Keratinocyte (primary cell): ENCODE measurements around the gene CGREF1. TPM values are rescaled to one million over a fixed set of nuclear protein-coding genes. Genes with fewer than 3 reads are reported as not detected.

Source experiments
- DNase-seq: peaks from one replicate; pipeline ENCODE4 v3.0.0-alpha.2; 2011; ENCODE audit warnings: low read depth, missing footprints, low spot score
- FAIRE-seq: peaks from 2 replicates; lab custom pipeline; 2011; peaks lifted over from hg19 to GRCh38; lab: Jason Lieb, UNC
- H2AFZ ChIP-seq: 2 replicates; pipeline ENCODE4 v1.6.0; 2012; ENCODE audit warnings: low read length, control low read depth, inconsistent platforms; ENCODE audit not compliant: control insufficient read depth
- H3K27ac ChIP-seq: 2 replicates; pipeline ENCODE4 v1.5.1; 2011; ENCODE audit warnings: low read length; ENCODE audit not compliant: control insufficient read depth, insufficient read depth
- H3K27me3 ChIP-seq: 3 replicates; pipeline ENCODE4 v1.6.0; 2011; ENCODE audit warnings: low read length; ENCODE audit not compliant: control insufficient read depth, insufficient read depth; ENCODE audit errors: extremely low read depth
- H3K36me3 ChIP-seq, 2 experiments: 2 replicates in 1 of 2; 3 replicates in 1 of 2; pipeline ENCODE4 v1.5.1; 2011; ENCODE audit warnings: low read length in 2 of 2, mild to moderate bottlenecking in 1 of 2; ENCODE audit not compliant: control insufficient read depth in 2 of 2, insufficient read depth in 2 of 2; ENCODE audit errors: extremely low read depth in 1 of 2
- H3K4me1 ChIP-seq: 3 replicates; pipeline ENCODE4 v1.5.1; 2011; ENCODE audit warnings: low read length; ENCODE audit not compliant: control insufficient read depth, insufficient read depth; ENCODE audit errors: extremely low read depth
- H3K4me2 ChIP-seq: 3 replicates; pipeline ENCODE4 v1.6.0; 2011; ENCODE audit warnings: low read depth, low read length; ENCODE audit not compliant: control insufficient read depth, insufficient read depth; ENCODE audit errors: extremely low read depth
- H3K4me3 ChIP-seq, 3 experiments: fragments of 200-600 bp in 1 of 3; sonication (generic) in 1 of 3; 2 replicates in 2 of 3; 3 replicates in 1 of 3; pipeline ENCODE4 v1.5.1; 2011 to 2016; ENCODE audit warnings: low read length in 3 of 3, mild to moderate bottlenecking in 3 of 3, control low read depth in 2 of 3, inconsistent platforms in 1 of 3, low read depth in 1 of 3, mixed read lengths in 1 of 3, mixed run types in 1 of 3, moderate library complexity in 1 of 3; ENCODE audit not compliant: control insufficient read depth in 2 of 3, insufficient read depth in 2 of 3; ENCODE audit errors: extremely low read depth in 1 of 3
- H3K79me2 ChIP-seq: 2 replicates; pipeline ENCODE4 v1.6.0; 2012; ENCODE audit warnings: low read length; ENCODE audit not compliant: control insufficient read depth, insufficient read depth
- H3K9ac ChIP-seq: 3 replicates; pipeline ENCODE4 v1.6.0; 2011; ENCODE audit warnings: low read length; ENCODE audit not compliant: control insufficient read depth, insufficient read depth; ENCODE audit errors: extremely low read depth
- H3K9me1 ChIP-seq: 3 replicates; pipeline ENCODE4 v1.6.0; 2011; ENCODE audit warnings: low read length; ENCODE audit not compliant: control insufficient read depth, insufficient read depth; ENCODE audit errors: extremely low read depth
- H3K9me3 ChIP-seq: 2 replicates; pipeline ENCODE4 v1.5.1; 2012; ENCODE audit warnings: low read depth, low read length; ENCODE audit not compliant: control insufficient read depth
- H4K20me1 ChIP-seq: 3 replicates; pipeline ENCODE4 v1.6.0; 2011; ENCODE audit warnings: low read length; ENCODE audit not compliant: control insufficient read depth, insufficient read depth; ENCODE audit errors: extremely low read depth
- CTCF ChIP-seq, 3 experiments: IDR thresholded peaks in 1 of 3; conservative IDR thresholded peaks in 1 of 3; optimal IDR thresholded peaks in 1 of 3; 2 replicates in 2 of 3; 3 replicates in 1 of 3; pipeline versions ENCODE3 to v1.5.1; 2011; ENCODE audit warnings: low read length in 3 of 3, mild to moderate bottlenecking in 3 of 3, moderate library complexity in 2 of 3, control low read depth in 1 of 3, inconsistent platforms in 1 of 3; ENCODE audit not compliant: insufficient read depth in 2 of 3; ENCODE audit errors: extremely low read depth in 1 of 3
- EZH2 ChIP-seq: IDR thresholded peaks from one replicate; pipeline ENCODE4 v1.6.1; 2012; ENCODE audit warnings: inconsistent platforms, mild to moderate bottlenecking, low read length, moderate library complexity
- dilution Hi-C: fragments of 300-500 bp; cut with MboI; formaldehyde crosslinking; loops from one replicate; pipeline ENCODE4 v1.7.0; 2020; ENCODE audit warnings: low sequenced_read_pairs; ENCODE audit not compliant: extremely low pct_ligation_motif_present
- polyA plus RNA-seq, 5 experiments: library from polyadenylated mRNA; depleted of rRNA in 3 of 5; stranded (reverse) in 3 of 5; stranded (forward) in 1 of 5; unstranded in 1 of 5; fragments of >200 nt; gene quantifications; 1 replicate in 1 of 5; 2 replicates in 3 of 5; 3 replicates in 1 of 5; pipeline versions ENCODE4 v1.2.1 to v1.2.3, GENCODE V29; 2011 to 2012; ENCODE audit warnings: missing spikeins in 2 of 5, low read depth in 1 of 5, low replicate concordance in 1 of 5

Gene CGREF1
- polyA plus RNA-seq, 1 donor (not counting 4 experiments of a cell fraction or from before 2014, with no cell fraction given), result 1.3 TPM

DNA sequence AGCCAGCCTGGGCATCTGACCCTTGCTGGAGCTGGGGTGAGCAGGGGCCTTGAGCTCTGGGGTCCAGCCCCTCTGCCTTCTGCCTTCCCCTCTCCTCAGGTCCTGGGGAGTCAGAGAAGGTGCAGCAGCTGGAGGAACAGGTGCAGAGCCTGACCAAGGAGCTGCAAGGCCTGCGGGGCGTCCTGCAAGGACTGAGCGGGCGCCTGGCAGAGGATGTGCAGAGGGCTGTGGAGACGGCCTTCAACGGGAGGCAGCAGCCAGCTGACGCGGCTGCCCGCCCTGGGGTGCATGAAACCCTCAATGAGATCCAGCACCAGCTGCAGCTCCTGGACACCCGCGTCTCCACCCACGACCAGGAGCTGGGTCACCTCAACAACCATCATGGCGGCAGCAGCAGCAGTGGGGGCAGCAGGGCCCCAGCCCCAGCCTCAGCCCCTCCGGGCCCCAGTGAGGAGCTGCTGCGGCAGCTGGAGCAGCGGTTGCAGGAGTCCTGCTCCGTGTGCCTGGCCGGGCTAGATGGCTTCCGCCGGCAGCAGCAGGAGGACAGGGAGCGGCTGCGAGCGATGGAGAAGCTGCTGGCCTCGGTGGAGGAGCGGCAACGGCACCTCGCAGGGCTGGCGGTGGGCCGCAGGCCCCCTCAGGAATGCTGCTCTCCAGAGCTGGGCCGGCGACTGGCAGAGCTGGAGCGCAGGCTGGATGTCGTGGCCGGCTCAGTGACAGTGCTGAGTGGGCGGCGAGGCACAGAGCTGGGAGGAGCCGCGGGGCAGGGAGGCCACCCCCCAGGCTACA is 36.8 kb downstream of the CGREF1 start:
- H3K27ac ChIP-seq, result no peak overlapping the region
- no peak overlapping the region for H3K9ac ChIP-seq
- TF ChIP-seq CTCF (optimal IDR thresholded peaks at IDR 0.05 in 1 of 3, IDR thresholded peaks at IDR 0.05 in 1 of 3, conservative IDR thresholded peaks at IDR 0.05 in 1 of 3; ENCODE audit: extremely low read depth in 1 of 3, insufficient read depth in 2 of 3, low read length in 3 of 3), result no peak
- no peak for TF ChIP-seq EZH2
- no peak overlapping the region for H3K4me2 ChIP-seq
- no peak overlapping the region for H2AFZ ChIP-seq
- peaks cover 23% of the 10 kb centered on the region for H3K4me1 ChIP-seq
- H3K36me3 ChIP-seq, result no peaks in the 10 kb centered on the region
- no peak for FAIRE-seq
- no peaks in the 10 kb centered on the region for H3K9me3 ChIP-seq
- H3K27me3 ChIP-seq, result no peaks in the 10 kb centered on the region
- H3K9me1 ChIP-seq, result no peaks in the 10 kb centered on the region
- no peaks in the 10 kb centered on the region for H4K20me1 ChIP-seq
- dilution Hi-C loops, result no loop called here
- no peak overlapping the region for H3K4me3 ChIP-seq
- no peaks in the 10 kb centered on the region for H3K79me2 ChIP-seq
- no peak for DNase-seq

GRCh38 chr2:27080603-27080936 is 38.4 kb downstream of the CGREF1 start:
- H3K9ac ChIP-seq, result no peak overlapping the region
- H2AFZ ChIP-seq, result peak overlapping the region; percentile 26

More at GRCh38 chr2:27080603-27080936, 38.4 kb downstream of the CGREF1 start:
- FAIRE-seq (no peak), DNase-seq (no peak)
- Histone ChIP-seq H3K4me1 (peaks cover 18% of the 10 kb centered on the region), H3K9me1 (no peaks in the 10 kb centered on the region), H3K36me3 (no peaks in the 10 kb centered on the region), H3K27ac (no peak overlapping the region), H3K79me2 (no peaks in the 10 kb centered on the region), H3K9me3 (no peaks in the 10 kb centered on the region), H3K4me2 (no peak overlapping the region), H3K4me3 (no peak overlapping the region), H3K27me3 (no peaks in the 10 kb centered on the region), H4K20me1 (no peaks in the 10 kb centered on the region)
- dilution Hi-C loops, result no loop called here
- no peak for TF ChIP-seq CTCF (optimal IDR thresholded peaks at IDR 0.05 in 1 of 3, IDR thresholded peaks at IDR 0.05 in 1 of 3, conservative IDR thresholded peaks at IDR 0.05 in 1 of 3; ENCODE audit: extremely low read depth in 1 of 3, insufficient read depth in 2 of 3, low read length in 3 of 3)
- no peak for TF ChIP-seq EZH2
